PC-3 (cell line): Measurements from ENCODE around the gene AFG1L. TPM values are rescaled to one million over a fixed set of nuclear protein-coding genes. Genes with fewer than 3 reads are reported as not detected.
"Not testable (repeated sequence)": the region's sequence is repeated elsewhere in the genome, so short reads cannot be mapped to it uniquely, and the experiment has no call there.

Source experiments
- ATAC-seq: fragments of 200-7000 bp; cut with Tn5 transposase; 2 replicates; pipeline ENCODE4 v1.9.1; 2020; ENCODE audit warnings: mild to moderate bottlenecking, moderate library complexity
- BruUV-seq: library from RNA; stranded (reverse); fragments of 400-500 nt; replicated peaks from 2 replicates; lab custom pipeline; 2021; lab: Mats Ljungman, UMichigan
- CTCF ChIA-PET: fragments of 300-600 bp; sonication (Branson Sonifier 250); formaldehyde crosslinking; loops from one replicate; lab custom pipeline; 2022; ENCODE audit warnings: antibody characterized with exemption; lab: Charles Lee
- POLR2A ChIA-PET: fragments of 300-600 bp; sonication (Branson Sonifier 250); formaldehyde crosslinking; loops from one replicate; lab custom pipeline; 2022; ENCODE audit warnings: antibody characterized with exemption; ENCODE audit not compliant: unreplicated experiment; lab: Charles Lee
- DNase-seq: peaks from one replicate; pipeline ENCODE4 v3.0.0-alpha.2; 2015
- H2AFZ ChIP-seq: fragments of 300-600 bp; sonication (generic); 2 replicates; pipeline ENCODE4 v1.6.0; 2016; ENCODE audit warnings: antibody characterized with exemption, low read length
- H3F3A ChIP-seq: fragments of 300-600 bp; sonication (generic); one replicate; pipeline ENCODE4 v1.6.0; 2017; ENCODE audit warnings: antibody characterized with exemption, low read length, control low read depth, mild to moderate bottlenecking; ENCODE audit not compliant: unreplicated experiment
- H3K27ac ChIP-seq: fragments of 300-600 bp; sonication (generic); 2 replicates; pipeline ENCODE4 v1.5.1; 2016; ENCODE audit warnings: mild to moderate bottlenecking, low read length
- H3K27me3 ChIP-seq: fragments of 300-600 bp; sonication (generic); 2 replicates; pipeline ENCODE4 v1.6.1; 2016; ENCODE audit warnings: low read length, mixed read lengths
- H3K36me3 ChIP-seq: fragments of 300-600 bp; sonication (generic); 2 replicates; pipeline ENCODE4 v1.6.1; 2016; ENCODE audit warnings: low read depth, mixed run types, low read length, mixed read lengths
- H3K4me1 ChIP-seq: fragments of 300-600 bp; sonication (generic); 2 replicates; pipeline ENCODE4 v1.5.1; 2016; ENCODE audit warnings: low read length; ENCODE audit not compliant: insufficient read depth
- H3K4me2 ChIP-seq: fragments of 300-600 bp; sonication (generic); 2 replicates; pipeline ENCODE4 v1.6.0; 2016; ENCODE audit warnings: low read length
- H3K4me3 ChIP-seq: fragments of 300-600 bp; sonication (generic); 2 replicates; pipeline ENCODE4 v1.5.1; 2016; ENCODE audit warnings: mild to moderate bottlenecking, low read length, mixed read lengths
- H3K79me2 ChIP-seq: fragments of 300-600 bp; sonication (generic); 2 replicates; pipeline ENCODE4 v1.6.1; 2017; ENCODE audit warnings: low read length, mixed read lengths
- H3K9ac ChIP-seq: fragments of 300-600 bp; sonication (generic); 2 replicates; pipeline ENCODE4 v1.6.0; 2016; ENCODE audit warnings: mild to moderate bottlenecking, low read length
- H3K9me2 ChIP-seq: fragments of 300-600 bp; sonication (generic); replicated peaks from 2 replicates; pipeline ENCODE4 v1.6.1; 2016; ENCODE audit warnings: mixed run types, low read length, mixed read lengths
- H3K9me3 ChIP-seq: fragments of 300-600 bp; sonication (generic); 2 replicates; pipeline ENCODE4 v1.6.1; 2016; ENCODE audit warnings: low read length, mixed read lengths
- H4K20me1 ChIP-seq: fragments of 300-600 bp; sonication (generic); 2 replicates; pipeline ENCODE4 v1.6.1; 2016; ENCODE audit warnings: low read length, mixed read lengths
- EZH2 ChIP-seq: fragments of 300-600 bp; sonication (generic); IDR thresholded peaks from one replicate; pipeline ENCODE4 v1.6.1; 2017; ENCODE audit warnings: antibody characterized with exemption, mild to moderate bottlenecking, low read length; ENCODE audit not compliant: unreplicated experiment
- EZH2phosphoT487 ChIP-seq: fragments of 300-600 bp; sonication (generic); IDR thresholded peaks from 2 replicates; pipeline ENCODE4 v1.6.1; 2018; ENCODE audit warnings: mild to moderate bottlenecking, antibody characterized with exemption, low read length, borderline replicate concordance
- intact Hi-C: fragments of 100-400 bp; cut with micrococcal nuclease; formaldehyde crosslinking; loops from 2 replicates; pipeline ENCODE4 v1.9.0; 2023
- total RNA-seq: library from RNA; depleted of rRNA; stranded (reverse); fragments of >200 nt; gene quantifications from 2 replicates; pipeline ENCODE4 v1.2.3, GENCODE V29; 2014
- TF ChIP-seq, protein P1 (sequence below): fragments of 300-600 bp; sonication (generic); conservative IDR thresholded peaks from 2 replicates; pipeline ENCODE4 v1.5.1; 2017; ENCODE audit warnings: antibody characterized with exemption, low read depth, mild to moderate bottlenecking, low read length

AFG1L gene
- total RNA-seq, 1 experiment from 2014 or later = 3.6 TPM

DNA sequence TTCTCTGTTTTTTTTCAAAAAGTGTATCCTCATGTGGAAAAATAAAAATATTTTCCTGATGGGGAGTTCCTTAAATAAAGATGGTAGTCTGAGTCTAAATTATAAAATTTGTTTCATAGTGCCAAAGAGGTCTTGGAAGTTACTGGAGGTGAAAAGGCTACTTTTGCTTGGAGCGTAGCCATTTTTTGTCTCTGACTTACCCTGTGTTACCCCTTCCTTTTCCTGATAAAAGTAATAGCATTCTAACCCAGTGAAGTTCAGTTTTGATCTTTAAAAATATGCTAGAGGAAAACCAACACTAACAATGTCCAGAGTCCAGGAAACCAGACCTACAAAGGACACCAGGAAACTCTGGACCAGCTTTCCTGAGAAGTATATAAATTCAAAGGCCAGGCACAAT, 153.6 kb downstream of the AFG1L start:
- Histone ChIP-seq H3K27me3 (no peaks in the 10 kb centered on the region), H3K4me1 (no peaks in the 10 kb centered on the region), H2AFZ (no peak overlapping the region), H3K36me3 (no peaks in the 10 kb centered on the region), H3K4me2 (no peak overlapping the region), H3K27ac (no peak overlapping the region), H4K20me1 (no peaks in the 10 kb centered on the region), H3K9me2 (no peaks in the 10 kb centered on the region), H3K9ac (no peak overlapping the region), H3K4me3 (no peak overlapping the region), H3K9me3 (no peaks in the 10 kb centered on the region), H3K79me2 (no peaks in the 10 kb centered on the region), H3F3A (no peaks in the 10 kb centered on the region)
- TF ChIP-seq EZH2 = no peak
- TF ChIP-seq, protein P1, sequence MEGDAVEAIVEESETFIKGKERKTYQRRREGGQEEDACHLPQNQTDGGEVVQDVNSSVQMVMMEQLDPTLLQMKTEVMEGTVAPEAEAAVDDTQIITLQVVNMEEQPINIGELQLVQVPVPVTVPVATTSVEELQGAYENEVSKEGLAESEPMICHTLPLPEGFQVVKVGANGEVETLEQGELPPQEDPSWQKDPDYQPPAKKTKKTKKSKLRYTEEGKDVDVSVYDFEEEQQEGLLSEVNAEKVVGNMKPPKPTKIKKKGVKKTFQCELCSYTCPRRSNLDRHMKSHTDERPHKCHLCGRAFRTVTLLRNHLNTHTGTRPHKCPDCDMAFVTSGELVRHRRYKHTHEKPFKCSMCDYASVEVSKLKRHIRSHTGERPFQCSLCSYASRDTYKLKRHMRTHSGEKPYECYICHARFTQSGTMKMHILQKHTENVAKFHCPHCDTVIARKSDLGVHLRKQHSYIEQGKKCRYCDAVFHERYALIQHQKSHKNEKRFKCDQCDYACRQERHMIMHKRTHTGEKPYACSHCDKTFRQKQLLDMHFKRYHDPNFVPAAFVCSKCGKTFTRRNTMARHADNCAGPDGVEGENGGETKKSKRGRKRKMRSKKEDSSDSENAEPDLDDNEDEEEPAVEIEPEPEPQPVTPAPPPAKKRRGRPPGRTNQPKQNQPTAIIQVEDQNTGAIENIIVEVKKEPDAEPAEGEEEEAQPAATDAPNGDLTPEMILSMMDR = no peak
- TF ChIP-seq EZH2phosphoT487 = no peak
- no TSS peak for BruUV-seq
- no peak for DNase-seq
- ChIA-PET CTCF (no interaction called here), POLR2A (no interaction called here)
- ATAC-seq = no peak
- intact Hi-C loops = no loop called here

DNA sequence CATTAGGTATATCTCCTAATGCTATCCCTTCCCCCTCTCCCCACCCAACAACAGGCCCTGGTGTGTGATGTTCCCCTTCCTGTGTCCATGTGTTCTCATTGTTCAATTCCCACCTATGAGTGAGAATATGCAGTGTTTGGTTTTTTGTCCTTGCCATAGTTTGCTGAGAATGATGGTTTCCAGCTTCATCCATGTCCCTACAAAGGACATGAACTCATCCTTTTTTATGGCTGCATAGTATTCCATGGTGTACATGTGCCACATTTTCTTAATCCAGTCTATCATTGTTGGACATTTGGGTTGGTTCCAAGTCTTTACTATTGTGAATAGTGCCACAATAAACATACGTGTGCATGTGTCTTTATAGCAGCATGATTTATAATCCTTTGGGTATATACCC, 154.9 kb downstream of the AFG1L start:
- CTCF ChIA-PET, DNase-seq, H3K79me2 ChIP-seq, intact Hi-C loops, H3K4me1 ChIP-seq, H3K9me3 ChIP-seq, H3K36me3 ChIP-seq, H4K20me1 ChIP-seq, BruUV-seq, POLR2A ChIA-PET, H3K9ac ChIP-seq, H3K27me3 ChIP-seq, H3K4me2 ChIP-seq, H3K27ac ChIP-seq, H3K9me2 ChIP-seq, H3K4me3 ChIP-seq, ATAC-seq, H3F3A ChIP-seq, H2AFZ ChIP-seq: not testable (repeated sequence)

DNA sequence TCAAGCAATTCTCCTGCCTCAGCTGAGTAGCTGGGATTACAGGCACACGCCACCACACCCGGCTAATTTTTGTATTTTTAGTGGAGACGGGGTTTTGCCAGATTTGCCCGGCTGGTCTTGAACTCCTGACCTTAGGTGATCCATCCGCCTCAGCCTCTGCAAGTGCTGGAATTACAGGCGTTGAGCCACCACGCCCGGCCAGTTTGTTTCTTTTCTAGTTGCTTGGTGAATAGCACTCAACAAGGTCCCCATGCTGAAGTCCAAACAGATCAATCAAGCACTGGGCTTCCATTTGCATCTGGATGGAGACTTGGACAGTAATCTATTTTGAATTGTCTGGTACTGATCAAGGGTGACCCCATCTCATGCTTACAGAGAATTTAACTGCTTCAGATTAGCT, 157.0 kb downstream of the AFG1L start:
- intact Hi-C loops = no loop called here
- no peaks in the 10 kb centered on the region for H3K4me1 ChIP-seq
- H3K9ac ChIP-seq = no peak overlapping the region
- no peak overlapping the region for H3K27ac ChIP-seq
- H3K9me3 ChIP-seq = no peaks in the 10 kb centered on the region
- no peaks in the 10 kb centered on the region for H3F3A ChIP-seq
- ATAC-seq (no peak), DNase-seq (no peak)
- no peaks in the 10 kb centered on the region for H3K79me2 ChIP-seq
- H3K4me2 ChIP-seq = no peak overlapping the region
- no peaks in the 10 kb centered on the region for H3K9me2 ChIP-seq
- no peaks in the 10 kb centered on the region for H3K27me3 ChIP-seq
- ChIA-PET POLR2A (no interaction called here), CTCF (no interaction called here)
- no peak for TF ChIP-seq EZH2
- TF ChIP-seq, protein P1 = no peak
- TF ChIP-seq EZH2phosphoT487 = no peak
- no peak overlapping the region for H2AFZ ChIP-seq
- H3K36me3 ChIP-seq = no peaks in the 10 kb centered on the region
- no TSS peak for BruUV-seq
- no peaks in the 10 kb centered on the region for H4K20me1 ChIP-seq
- no peak overlapping the region for H3K4me3 ChIP-seq
